CD14-positive monocyte (primary cell): ENCODE results near the gene NOP56. TPM values are rescaled to one million over a fixed set of nuclear protein-coding genes. Genes with fewer than 3 reads are reported as not detected.

ENCODE experiments used
- DNase-seq, 3 donors: peaks; one replicate each; pipeline ENCODE4 v3.0.0-alpha.2; 2011 to 2022
- H2AFZ ChIP-seq: 2 replicates; pipeline ENCODE4 v1.6.0; 2012; ENCODE audit warnings: mild to moderate bottlenecking, low read depth, low read length, inconsistent platforms; ENCODE audit not compliant: insufficient read depth, poor library complexity, severe bottlenecking
- H3K27ac ChIP-seq, 2 donors: 1 replicate in 1 of 2; 2 replicates in 1 of 2; pipeline ENCODE4 v1.5.1; 2012 to 2013; ENCODE audit warnings: low read length in 2 of 2, control low read depth in 1 of 2, inconsistent platforms in 1 of 2, low read depth in 1 of 2, mild to moderate bottlenecking in 1 of 2
- H3K27me3 ChIP-seq, 2 donors: one replicate each; pipeline versions ENCODE4 v1.6.0 to v1.6.1; 2011 to 2013; ENCODE audit warnings: low read length in 2 of 2; ENCODE audit not compliant: control insufficient read depth in 2 of 2, insufficient read depth in 2 of 2
- H3K36me3 ChIP-seq, 2 donors: replicated peaks in 1 of 2; 1 replicate in 1 of 2; 2 replicates in 1 of 2; pipeline versions ENCODE4 v1.5.1 to v1.6.1; 2012 to 2013; ENCODE audit warnings: low read length in 2 of 2, control low read depth in 1 of 2, inconsistent platforms in 1 of 2, mild to moderate bottlenecking in 1 of 2; ENCODE audit not compliant: insufficient read depth in 2 of 2, control insufficient read depth in 1 of 2
- H3K4me1 ChIP-seq, 2 donors: 1 replicate in 1 of 2; 2 replicates in 1 of 2; pipeline versions ENCODE4 v1.5.1 to v1.6.1; 2012 to 2013; ENCODE audit warnings: low read length in 2 of 2, control low read depth in 1 of 2, inconsistent platforms in 1 of 2, mild to moderate bottlenecking in 1 of 2, moderate library complexity in 1 of 2; ENCODE audit not compliant: insufficient read depth in 2 of 2, control insufficient read depth in 1 of 2
- H3K4me2 ChIP-seq: replicated peaks from 2 replicates; pipeline ENCODE3; 2012; ENCODE audit warnings: low read length, moderate library complexity, mild to moderate bottlenecking; ENCODE audit not compliant: poor library complexity, severe bottlenecking; ENCODE audit errors: extremely low read depth
- H3K4me3 ChIP-seq, 3 experiments: fragments of 200-600 bp in 1 of 3; sonication (generic) in 1 of 3; replicated peaks in 1 of 3; 1 replicate in 2 of 3; 2 replicates in 1 of 3; pipeline ENCODE4 v1.5.1; 2011 to 2013; ENCODE audit warnings: low read length in 3 of 3, mild to moderate bottlenecking in 3 of 3, control low read depth in 2 of 3, low read depth in 2 of 3, inconsistent platforms in 1 of 3, moderate library complexity in 1 of 3
- H3K79me2 ChIP-seq: 2 replicates; pipeline ENCODE4 v1.6.0; 2012; ENCODE audit warnings: mild to moderate bottlenecking, control low read depth, inconsistent platforms, low read length, moderate library complexity; ENCODE audit not compliant: insufficient read depth
- H3K9ac ChIP-seq: 2 replicates; pipeline ENCODE4 v1.6.0; 2017; ENCODE audit warnings: low read length, mild to moderate bottlenecking; ENCODE audit not compliant: insufficient read depth, poor library complexity, severe bottlenecking
- H3K9me3 ChIP-seq, 2 donors: replicated peaks in 1 of 2; 1 replicate in 1 of 2; 2 replicates in 1 of 2; pipeline versions ENCODE4 v1.5.1 to v1.6.1; 2012 to 2013; ENCODE audit warnings: low read length in 2 of 2, control low read depth in 1 of 2; ENCODE audit not compliant: control insufficient read depth in 1 of 2, insufficient read depth in 1 of 2
- H4K20me1 ChIP-seq: 2 replicates; pipeline ENCODE4 v1.6.0; 2012; ENCODE audit warnings: mild to moderate bottlenecking, low read length, control low read depth, moderate library complexity; ENCODE audit not compliant: insufficient read depth
- H3K27ac Mint-ChIP-seq, 7 donors: one replicate each; pipeline ENCODE4 v1.8.0; 2020; ENCODE audit warnings: mild to moderate bottlenecking in 7 of 7, mixed read lengths in 7 of 7, moderate library complexity in 6 of 7, inconsistent platforms in 2 of 7
- H3K27me3 Mint-ChIP-seq, 3 donors: one replicate each; pipeline ENCODE4 v1.8.0; 2021 to 2022; ENCODE audit warnings: low read depth in 3 of 3, mild to moderate bottlenecking in 3 of 3, mixed read lengths in 3 of 3, moderate library complexity in 3 of 3, inconsistent platforms in 1 of 3
- H3K36me3 Mint-ChIP-seq, 2 donors: one replicate each; pipeline ENCODE4 v1.8.0; 2020; ENCODE audit warnings: mixed read lengths in 2 of 2, inconsistent platforms in 1 of 2, mild to moderate bottlenecking in 1 of 2
- H3K4me1 Mint-ChIP-seq: one replicate; pipeline ENCODE4 v1.8.0; 2020; ENCODE audit warnings: mild to moderate bottlenecking, mixed read lengths
- H3K4me3 Mint-ChIP-seq, 2 donors: one replicate each; pipeline ENCODE4 v1.8.0; 2020; ENCODE audit warnings: mild to moderate bottlenecking in 2 of 2, mixed read lengths in 2 of 2, moderate library complexity in 1 of 2
- H3K9me3 Mint-ChIP-seq, 7 donors: one replicate each; pipeline ENCODE4 v1.8.0; 2020 to 2022; ENCODE audit warnings: mixed read lengths in 7 of 7, mild to moderate bottlenecking in 6 of 7, moderate library complexity in 6 of 7, inconsistent platforms in 2 of 7
- WGBS: methylation state at CpG from one replicate; pipeline ENCODE4 v1.1.5; 2013; ENCODE audit warnings: missing lambda C conversion rate; ENCODE audit not compliant: insufficient coverage; 5-methylcytosine and 5-hydroxymethylcytosine counted together
- intact Hi-C, 2 donors: fragments of 100-400 bp; cut with micrococcal nuclease; formaldehyde crosslinking; loops; one replicate each; pipeline versions ENCODE4 v1.15.0 to v1.15.1; 2023
- polyA plus RNA-seq, 3 donors: library from polyadenylated mRNA; depleted of rRNA in 1 of 3; unstranded in 2 of 3; stranded (reverse) in 1 of 3; fragments of 300-500 nt in 2 of 3; fragments of >200 nt in 1 of 3; fragmentation: Illumina TruSeq in 2 of 3; gene quantifications; 1 replicate in 2 of 3; 2 replicates in 1 of 3; pipeline ENCODE4 v1.2.3, GENCODE V29; 2012 to 2021
- small RNA-seq: library from RNA; depleted of rRNA; stranded (forward); fragments of <200 nt; gene quantifications from one replicate; pipeline ENCODE3, GENCODE V24; 2012; ENCODE audit warnings: low read depth; ENCODE audit not compliant: insufficient read length
- TF ChIP-seq, protein P1 (sequence below): fragments of 200-600 bp; IDR thresholded peaks from one replicate; pipeline ENCODE4 v1.8.0; 2022; ENCODE audit warnings: antibody characterized with exemption, mild to moderate bottlenecking

The NOP56 gene
- polyA plus RNA-seq, 3 donors, result 27.3 to 102 (median 33.1) TPM

GRCh38 chr20:2707353-2708072, 55.1 kb downstream of the NOP56 start:
- TF ChIP-seq, protein P1, sequence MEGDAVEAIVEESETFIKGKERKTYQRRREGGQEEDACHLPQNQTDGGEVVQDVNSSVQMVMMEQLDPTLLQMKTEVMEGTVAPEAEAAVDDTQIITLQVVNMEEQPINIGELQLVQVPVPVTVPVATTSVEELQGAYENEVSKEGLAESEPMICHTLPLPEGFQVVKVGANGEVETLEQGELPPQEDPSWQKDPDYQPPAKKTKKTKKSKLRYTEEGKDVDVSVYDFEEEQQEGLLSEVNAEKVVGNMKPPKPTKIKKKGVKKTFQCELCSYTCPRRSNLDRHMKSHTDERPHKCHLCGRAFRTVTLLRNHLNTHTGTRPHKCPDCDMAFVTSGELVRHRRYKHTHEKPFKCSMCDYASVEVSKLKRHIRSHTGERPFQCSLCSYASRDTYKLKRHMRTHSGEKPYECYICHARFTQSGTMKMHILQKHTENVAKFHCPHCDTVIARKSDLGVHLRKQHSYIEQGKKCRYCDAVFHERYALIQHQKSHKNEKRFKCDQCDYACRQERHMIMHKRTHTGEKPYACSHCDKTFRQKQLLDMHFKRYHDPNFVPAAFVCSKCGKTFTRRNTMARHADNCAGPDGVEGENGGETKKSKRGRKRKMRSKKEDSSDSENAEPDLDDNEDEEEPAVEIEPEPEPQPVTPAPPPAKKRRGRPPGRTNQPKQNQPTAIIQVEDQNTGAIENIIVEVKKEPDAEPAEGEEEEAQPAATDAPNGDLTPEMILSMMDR, result no peak
- peaks cover 0 to 4% of the 10 kb centered on the region in 2 donors for H3K27me3 ChIP-seq
- no peaks in the 10 kb centered on the region for H3K4me1 Mint-ChIP-seq
- H3K27ac ChIP-seq, result no peak overlapping the region
- peaks cover 0 to 4% of the 10 kb centered on the region in 2 donors for H3K9me3 ChIP-seq
- H3K4me3 ChIP-seq, result no peak overlapping the region
- peaks cover 3 to 18% (median 18%) of the 10 kb centered on the region in 3 donors for H3K27me3 Mint-ChIP-seq
- intact Hi-C loops, result no loop called here
- no peaks in the 10 kb centered on the region for H3K79me2 ChIP-seq
- no peak overlapping the region for H2AFZ ChIP-seq
- no peaks in the 10 kb centered on the region for H3K36me3 Mint-ChIP-seq
- WGBS, result 80% methylated on average over 8 of the region's 12 CpGs
- no peaks in the 10 kb centered on the region for H3K36me3 ChIP-seq
- no peak overlapping the region for H3K9ac ChIP-seq
- H3K4me1 ChIP-seq, result no peaks in the 10 kb centered on the region
- H4K20me1 ChIP-seq, result no peaks in the 10 kb centered on the region
- no peak overlapping the region for H3K27ac Mint-ChIP-seq
- H3K4me2 ChIP-seq, result no peak overlapping the region
- H3K9me3 Mint-ChIP-seq, result peaks cover 0 to 9% (median 6%) of the 10 kb centered on the region in 7 donors
- no peak overlapping the region for H3K4me3 Mint-ChIP-seq
- no peak for DNase-seq

Small RNAs within 50 kb of the gene (small RNA-seq; reads per million reads assigned to genes)
- 0.71 reads per million for gene SNORA51
- gene SNORD110, result not detected
- gene SNORD56, result not detected
- not detected for gene SNORD57
- gene SNORD86, result not detected

Other genes with a start within 250 kb of the NOP56 start
- gene SNRPB, start 181.8 kb upstream of the NOP56 start, polyA plus RNA-seq, result 100 to 1,000 TPM; 136 to 213 (median 183) TPM
- gene ZNF343, start 143.7 kb upstream of the NOP56 start, polyA plus RNA-seq, result 1 to 10 TPM; 1.3 to 6.7 (median 1.3) TPM
- not detected for gene TMC2, start 116.1 kb upstream of the NOP56 start, polyA plus RNA-seq
- gene IDH3B, start 11.6 kb downstream of the NOP56 start, polyA plus RNA-seq, result 100 to 1,000 TPM; 102 to 224 (median 103) TPM
- under 1 TPM in 1 of 3 donors, not detected in 2; 0.12 TPM for gene EBF4, start 40.1 kb downstream of the NOP56 start, polyA plus RNA-seq
- under 1 TPM in 1 of 3 donors, not detected in 2; 0.05 TPM for gene CPXM1, start 148.0 kb downstream of the NOP56 start, polyA plus RNA-seq
- gene C20orf141, start 162.4 kb downstream of the NOP56 start, polyA plus RNA-seq, result not detected
- not detected for gene TMEM239, start 163.7 kb downstream of the NOP56 start, polyA plus RNA-seq
- 10 to 100 TPM in 2 of 3 donors, 1 to 10 TPM in 1; 9.1 to 85.2 (median 10.2) TPM for gene PCED1A, start 188.0 kb downstream of the NOP56 start, polyA plus RNA-seq
- 10 to 100 TPM; 33.3 to 87.0 (median 34.5) TPM for gene VPS16, start 188.1 kb downstream of the NOP56 start, polyA plus RNA-seq
- gene PTPRA, start 220.8 kb downstream of the NOP56 start, polyA plus RNA-seq, result 10 to 100 TPM; 13.0 to 41.9 (median 13.1) TPM